GM12878 (cell line): ENCODE measurements around the gene MED13L.

Experiments used
- ATF3 ChIP-seq: IDR thresholded peaks from 2 replicates; pipeline ENCODE4 v1.6.1; 2011; ENCODE audit warnings: low read depth, mild to moderate bottlenecking, low read length, moderate library complexity, borderline replicate concordance; ENCODE audit errors: extremely low read depth
- BACH1 ChIP-seq: fragments of 450-650 bp; IDR thresholded peaks from 2 replicates; pipeline ENCODE4 v1.6.1; 2017; ENCODE audit warnings: mild to moderate bottlenecking, borderline replicate concordance
- BCL11A ChIP-seq: IDR thresholded peaks from 2 replicates; pipeline ENCODE4 v1.6.1; 2011; ENCODE audit warnings: low read depth, low read length
- CHD1 ChIP-seq: IDR thresholded peaks from 2 replicates; pipeline ENCODE4 v1.6.1; 2012; ENCODE audit warnings: low read depth, low read length, improper control_type of control experiment
- CTCF ChIP-seq, 3 experiments: IDR thresholded peaks in 2 of 3; conservative IDR thresholded peaks in 1 of 3; 2 replicates each; pipeline ENCODE4 v1.5.1; 2011; ENCODE audit warnings: low read depth in 3 of 3, low read length in 3 of 3, mild to moderate bottlenecking in 3 of 3, control low read depth in 2 of 3, moderate library complexity in 2 of 3, inconsistent platforms in 1 of 3, mixed read lengths in 1 of 3; ENCODE audit not compliant: control insufficient read depth in 2 of 3, insufficient read depth in 1 of 3; ENCODE audit errors: extremely low read depth in 1 of 3
- EZH2 ChIP-seq: IDR thresholded peaks from 2 replicates; pipeline ENCODE4 v1.6.1; 2012; ENCODE audit warnings: low read depth, mild to moderate bottlenecking, control low read depth, inconsistent platforms, low read length, borderline replicate concordance; ENCODE audit not compliant: control insufficient read depth
- KAT2A ChIP-seq: conservative IDR thresholded peaks from 2 replicates; pipeline ENCODE4 v1.6.1; 2011; ENCODE audit warnings: low read depth, low read length; ENCODE audit not compliant: control insufficient read depth
- MXI1 ChIP-seq: fragments of 150-350 bp; IDR thresholded peaks from 2 replicates; pipeline ENCODE4 v1.6.1; 2011; ENCODE audit warnings: low read depth, mild to moderate bottlenecking, inconsistent platforms, low read length, improper control_type of control experiment
- POLR2A ChIP-seq: IDR thresholded peaks from 2 replicates; pipeline ENCODE4 v1.6.1; 2011; ENCODE audit warnings: low read depth, mild to moderate bottlenecking, low read length
- RB1 ChIP-seq: fragments of 450-650 bp; formaldehyde crosslinking; IDR thresholded peaks from 2 replicates; pipeline ENCODE4 v1.6.1; 2017; ENCODE audit warnings: mild to moderate bottlenecking, borderline replicate concordance
- RFX5 ChIP-seq: IDR thresholded peaks from 2 replicates; pipeline ENCODE4 v1.6.1; 2011; ENCODE audit warnings: low read depth, low read length, improper control_type of control experiment
- ZNF274 ChIP-seq: IDR thresholded peaks from one replicate; pipeline ENCODE4 v1.8.0; 2011; ENCODE audit not compliant: insufficient read length, insufficient read depth
- ZNF384 ChIP-seq: IDR thresholded peaks from 2 replicates; pipeline ENCODE4 v1.6.1; 2012; ENCODE audit warnings: low read depth, mild to moderate bottlenecking, low read length, improper control_type of control experiment, borderline replicate concordance

- TF ChIP-seq CHD1 = no peak
- TF ChIP-seq BCL11A = no peak
- TF ChIP-seq CTCF (IDR thresholded peaks at IDR 0.05 in 2 of 3, conservative IDR thresholded peaks at IDR 0.05 in 1 of 3; ENCODE audit: control insufficient read depth in 2 of 3, extremely low read depth in 1 of 3, insufficient read depth in 1 of 3, low read depth in 3 of 3, low read length in 3 of 3) = no peak
- no peak for TF ChIP-seq KAT2A
- no peak for TF ChIP-seq ZNF384
- no peak for TF ChIP-seq RFX5
- TF ChIP-seq ZNF274 = no peak
- no peak for TF ChIP-seq ATF3
- no peak for TF ChIP-seq EZH2
- no peak for TF ChIP-seq POLR2A
- TF ChIP-seq RB1 = no peak
- no peak for TF ChIP-seq MXI1
- no peak for TF ChIP-seq BACH1
These were observed 184.7 kb downstream of the MED13L start for GRCh38 chr12:116092776-116093175.
